Heart left ventricle (tissue), 13 donors: ENCODE measurements around the gene KIDINS220.

Source experiments
- POLR2A ChIP-seq, 2 donors: fragments of 450-650 bp; IDR thresholded peaks; one replicate each; pipeline ENCODE4 v1.6.1; 2017; ENCODE audit warnings: antibody characterized with exemption in 2 of 2, mild to moderate bottlenecking in 2 of 2, moderate library complexity in 2 of 2
- TF ChIP-seq, protein P1 (sequence below), 12 donors: fragments of 200-600 bp; sonication (generic) in 4 of 12; IDR thresholded peaks; one replicate each; pipeline versions ENCODE4 v1.5.0 to v1.8.0; 2018 to 2022; ENCODE audit warnings: antibody characterized with exemption in 12 of 12, mild to moderate bottlenecking in 5 of 12
- donor health status: ischemic (EF 13 %, LVEDD 7.1; RV severe dilation, severe dysfunction).
- donor health status: DM: no; HTN: yes; CAD: no.
- donor health status: DM: no; HTN: no; CAD: no.
- donor health status: ischemic (EF 25% LVEDD 6.9; RV normal size, moderate dysfunction).
- donor health status: ischemic (EF 25% LVEDD 5.7; RV mildly dilated, moderate dysfunction).
- donor health status: ischemic (EF 35%, LVEDD 5.7; RV mildly dilated, moderate dysfunction).
- donor health status: nonischemic (EF 11% LVEDD 7.7; RV severe dilation, severe dysfunction).
- donor health status: DM: yes; HTN: yes; CAD: no.
- donor health status: PGD.
- donor health status: ischemic (EF 29% LVEDD 5.4; RV normal size, mild dysfunction).
- donor health status: nonischemic (EF 23%, LVEDD 6.1; RV moderate dilation, normal function).

DNA sequence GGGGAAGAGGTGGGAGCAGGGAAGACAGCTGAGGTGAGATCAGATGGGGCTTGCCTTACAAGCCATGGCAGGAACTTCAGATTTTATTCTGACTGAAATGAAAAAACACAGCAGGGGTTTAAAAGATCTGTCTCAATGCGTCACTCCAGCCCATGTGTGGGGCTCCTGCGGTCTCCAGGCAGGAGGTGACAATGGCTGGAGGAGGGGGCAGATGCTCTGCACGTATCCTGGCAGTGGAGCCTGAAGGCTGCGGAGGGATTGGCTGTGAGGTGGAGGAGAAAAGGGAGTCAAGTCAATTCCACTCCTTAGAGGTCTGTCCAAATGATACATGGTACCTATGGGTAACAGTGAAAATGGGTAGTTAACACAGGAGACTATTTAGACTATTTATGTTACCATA lies 40.5 kb upstream of the KIDINS220 start:
- TF ChIP-seq, protein P1, sequence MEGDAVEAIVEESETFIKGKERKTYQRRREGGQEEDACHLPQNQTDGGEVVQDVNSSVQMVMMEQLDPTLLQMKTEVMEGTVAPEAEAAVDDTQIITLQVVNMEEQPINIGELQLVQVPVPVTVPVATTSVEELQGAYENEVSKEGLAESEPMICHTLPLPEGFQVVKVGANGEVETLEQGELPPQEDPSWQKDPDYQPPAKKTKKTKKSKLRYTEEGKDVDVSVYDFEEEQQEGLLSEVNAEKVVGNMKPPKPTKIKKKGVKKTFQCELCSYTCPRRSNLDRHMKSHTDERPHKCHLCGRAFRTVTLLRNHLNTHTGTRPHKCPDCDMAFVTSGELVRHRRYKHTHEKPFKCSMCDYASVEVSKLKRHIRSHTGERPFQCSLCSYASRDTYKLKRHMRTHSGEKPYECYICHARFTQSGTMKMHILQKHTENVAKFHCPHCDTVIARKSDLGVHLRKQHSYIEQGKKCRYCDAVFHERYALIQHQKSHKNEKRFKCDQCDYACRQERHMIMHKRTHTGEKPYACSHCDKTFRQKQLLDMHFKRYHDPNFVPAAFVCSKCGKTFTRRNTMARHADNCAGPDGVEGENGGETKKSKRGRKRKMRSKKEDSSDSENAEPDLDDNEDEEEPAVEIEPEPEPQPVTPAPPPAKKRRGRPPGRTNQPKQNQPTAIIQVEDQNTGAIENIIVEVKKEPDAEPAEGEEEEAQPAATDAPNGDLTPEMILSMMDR (IDR thresholded peaks at IDR 0.05), result no peak
- no peak for TF ChIP-seq POLR2A (IDR thresholded peaks at IDR 0.05)
